ENCODE data around the gene PTPRE. TPM values are rescaled to one million over a fixed set of nuclear protein-coding genes. Genes with fewer than 3 reads are reported as not detected.

PTPRE gene
- polyA plus RNA-seq, 1 of the 3 experiments (the other 2 are of a cell fraction) = 11.8 TPM

GRCh38 chr10:127869329-127869728 is 37.6 kb upstream of the PTPRE start (continued):
- TF ChIP-seq NFIC (IDR thresholded peaks at IDR 0.05; ENCODE audit: borderline replicate concordance) (no peak), MAX (IDR thresholded peaks at IDR 0.05; ENCODE audit: low read depth) (no peak)

DNA sequence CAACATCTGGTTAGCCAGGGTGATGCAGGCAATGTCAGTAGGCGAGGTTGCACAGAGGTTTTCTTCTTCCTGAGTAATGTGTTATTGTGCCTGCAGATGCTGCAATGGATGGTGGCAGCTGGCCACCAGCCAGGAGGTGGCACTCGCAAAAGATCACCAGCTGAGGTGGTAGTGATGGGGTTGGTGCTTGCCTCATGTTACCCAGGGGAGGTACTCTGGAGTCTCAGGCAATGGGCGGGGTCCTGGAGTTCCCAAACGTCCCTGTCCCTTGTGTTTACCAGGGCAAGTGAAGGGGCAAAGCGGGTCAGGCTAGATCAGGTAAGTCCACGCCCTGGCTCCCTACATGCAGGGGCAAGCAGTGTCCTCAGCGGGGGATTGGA is 35.3 kb upstream of the PTPRE start:
- Histone ChIP-seq H3K4me1 (ENCODE audit: control insufficient read depth in 1 of 2, insufficient read depth in 2 of 2, low read depth in 1 of 2, low read length in 1 of 2) (no peaks in the 10 kb centered on the region), H3K36me3 (replicated peaks in 1 of 2; ENCODE audit: control insufficient read depth in 1 of 2, insufficient read depth in 2 of 2, low read length in 1 of 2) (no peaks in the 10 kb centered on the region), H3K9me3 (no peaks in the 10 kb centered on the region), H3K79me2 (ENCODE audit: insufficient read depth) (no peaks in the 10 kb centered on the region), H3K4me2 (no peak overlapping the region), H3F3A (replicated peaks; ENCODE audit: insufficient read depth) (no peaks in the 10 kb centered on the region), H3K9me2 (no peaks in the 10 kb centered on the region), H4K20me1 (ENCODE audit: insufficient read depth) (no peaks in the 10 kb centered on the region), H2AFZ (ENCODE audit: low read depth) (no peak overlapping the region), H3K4me3 (ENCODE audit: low read depth in 2 of 2, low read length in 1 of 2) (no peak overlapping the region), H3K27ac (ENCODE audit: low read depth in 2 of 2, low read length in 1 of 2) (no peak overlapping the region), H3K9ac (no peak overlapping the region), H3K27me3 (ENCODE audit: insufficient read depth) (no peaks in the 10 kb centered on the region; the same call in 1 of the 2 replicates)
- DNase-seq = no peak
- WGBS (ENCODE audit: low lambda C conversion rate) = 60% methylated on average over 7 of the region's 7 CpGs
- POLR2A ChIA-PET = no interaction called here
- CTCF ChIA-PET = interaction anchor here (2.9 kb wide), 1 partner anchor 17 kb away, joined by 17 read pairs; no protein-coding TSS in a partner anchor
- TF ChIP-seq, protein P1, sequence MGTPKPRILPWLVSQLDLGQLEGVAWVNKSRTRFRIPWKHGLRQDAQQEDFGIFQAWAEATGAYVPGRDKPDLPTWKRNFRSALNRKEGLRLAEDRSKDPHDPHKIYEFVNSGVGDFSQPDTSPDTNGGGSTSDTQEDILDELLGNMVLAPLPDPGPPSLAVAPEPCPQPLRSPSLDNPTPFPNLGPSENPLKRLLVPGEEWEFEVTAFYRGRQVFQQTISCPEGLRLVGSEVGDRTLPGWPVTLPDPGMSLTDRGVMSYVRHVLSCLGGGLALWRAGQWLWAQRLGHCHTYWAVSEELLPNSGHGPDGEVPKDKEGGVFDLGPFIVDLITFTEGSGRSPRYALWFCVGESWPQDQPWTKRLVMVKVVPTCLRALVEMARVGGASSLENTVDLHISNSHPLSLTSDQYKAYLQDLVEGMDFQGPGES (IDR thresholded peaks at IDR 0.05; ENCODE audit: low read depth, low read length) = no peak
- no peak for TF ChIP-seq FOXJ3 (CRISPR knock-in tag; IDR thresholded peaks at IDR 0.05)
- TF ChIP-seq RCOR1 (IDR thresholded peaks at IDR 0.05; ENCODE audit: low read length) = no peak
- TF ChIP-seq TEAD4 (IDR thresholded peaks at IDR 0.05; ENCODE audit: borderline replicate concordance, insufficient read depth) = no peak
- TF ChIP-seq MEF2A (IDR thresholded peaks at IDR 0.05; ENCODE audit: borderline replicate concordance, low read depth) = no peak
- TF ChIP-seq MXI1 (IDR thresholded peaks at IDR 0.05; ENCODE audit: low read depth, low read length) = no peak
- TF ChIP-seq, protein P2, sequence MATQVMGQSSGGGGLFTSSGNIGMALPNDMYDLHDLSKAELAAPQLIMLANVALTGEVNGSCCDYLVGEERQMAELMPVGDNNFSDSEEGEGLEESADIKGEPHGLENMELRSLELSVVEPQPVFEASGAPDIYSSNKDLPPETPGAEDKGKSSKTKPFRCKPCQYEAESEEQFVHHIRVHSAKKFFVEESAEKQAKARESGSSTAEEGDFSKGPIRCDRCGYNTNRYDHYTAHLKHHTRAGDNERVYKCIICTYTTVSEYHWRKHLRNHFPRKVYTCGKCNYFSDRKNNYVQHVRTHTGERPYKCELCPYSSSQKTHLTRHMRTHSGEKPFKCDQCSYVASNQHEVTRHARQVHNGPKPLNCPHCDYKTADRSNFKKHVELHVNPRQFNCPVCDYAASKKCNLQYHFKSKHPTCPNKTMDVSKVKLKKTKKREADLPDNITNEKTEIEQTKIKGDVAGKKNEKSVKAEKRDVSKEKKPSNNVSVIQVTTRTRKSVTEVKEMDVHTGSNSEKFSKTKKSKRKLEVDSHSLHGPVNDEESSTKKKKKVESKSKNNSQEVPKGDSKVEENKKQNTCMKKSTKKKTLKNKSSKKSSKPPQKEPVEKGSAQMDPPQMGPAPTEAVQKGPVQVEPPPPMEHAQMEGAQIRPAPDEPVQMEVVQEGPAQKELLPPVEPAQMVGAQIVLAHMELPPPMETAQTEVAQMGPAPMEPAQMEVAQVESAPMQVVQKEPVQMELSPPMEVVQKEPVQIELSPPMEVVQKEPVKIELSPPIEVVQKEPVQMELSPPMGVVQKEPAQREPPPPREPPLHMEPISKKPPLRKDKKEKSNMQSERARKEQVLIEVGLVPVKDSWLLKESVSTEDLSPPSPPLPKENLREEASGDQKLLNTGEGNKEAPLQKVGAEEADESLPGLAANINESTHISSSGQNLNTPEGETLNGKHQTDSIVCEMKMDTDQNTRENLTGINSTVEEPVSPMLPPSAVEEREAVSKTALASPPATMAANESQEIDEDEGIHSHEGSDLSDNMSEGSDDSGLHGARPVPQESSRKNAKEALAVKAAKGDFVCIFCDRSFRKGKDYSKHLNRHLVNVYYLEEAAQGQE (IDR thresholded peaks at IDR 0.05; ENCODE audit: low read depth, low read length) = no peak
- TF ChIP-seq PBX3 (IDR thresholded peaks at IDR 0.05) = no peak
- no peak for TF ChIP-seq POLR2AphosphoS5 (IDR thresholded peaks at IDR 0.05; ENCODE audit: low read depth, low read length)
- no peak for TF ChIP-seq GABPA (IDR thresholded peaks at IDR 0.05; ENCODE audit: low read depth)
- TF ChIP-seq TAF1 (IDR thresholded peaks at IDR 0.05; ENCODE audit: borderline replicate concordance, low read depth, low read length) = no peak
- TF ChIP-seq JUND (IDR thresholded peaks at IDR 0.05) = no peak
- TF ChIP-seq CHD2 (IDR thresholded peaks at IDR 0.05; ENCODE audit: low read length, partially characterized antibody) = no peak
